ENCODE results near the gene BEAN1.

Gene BEAN1

DNA sequence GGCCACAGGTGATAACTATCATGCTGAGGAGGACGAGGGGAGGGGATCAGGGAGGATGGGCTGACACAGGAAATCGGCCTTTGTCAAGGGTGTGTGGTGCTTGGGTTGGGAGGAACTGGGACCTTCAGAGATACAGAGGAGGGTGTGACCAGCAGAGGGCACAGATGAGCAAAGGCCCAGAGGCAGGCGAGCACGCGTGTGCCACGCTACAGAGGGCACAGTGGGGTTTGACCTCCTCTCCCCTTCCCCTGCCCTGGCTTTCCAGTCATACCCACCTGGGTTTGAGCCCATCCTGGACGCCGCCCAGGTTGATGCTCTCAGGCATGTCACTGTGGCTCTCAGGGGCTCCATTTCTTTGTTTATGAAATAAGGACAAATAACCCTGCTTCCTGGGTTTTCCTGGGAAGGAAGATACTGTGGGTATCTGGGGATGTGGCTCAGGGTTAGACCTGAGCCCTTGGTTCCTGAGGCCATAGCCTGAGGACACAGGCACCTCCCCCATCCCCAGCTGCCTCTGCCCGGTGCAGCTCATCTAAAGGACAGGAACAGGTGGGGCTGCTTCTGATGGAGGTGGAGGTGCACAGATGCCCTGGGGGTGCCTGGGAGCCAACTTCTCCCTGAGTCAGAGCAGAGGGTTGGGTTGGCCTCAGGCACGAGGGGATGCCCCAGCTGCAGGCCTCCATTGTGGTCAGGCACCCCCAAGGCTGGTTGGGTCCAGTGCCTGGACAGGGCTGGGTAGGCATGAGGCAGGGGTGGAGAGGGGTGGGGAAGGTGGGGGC lies 51.8 kb downstream of the BEAN1 start:
- TF ChIP-seq PAX5 (IDR thresholded peaks at IDR 0.05; ENCODE audit: insufficient read depth, low read length, severe bottlenecking) = no peak
- peak; percentile 86 for TF ChIP-seq SPI1 (IDR thresholded peaks at IDR 0.05; ENCODE audit: low read depth, low read length)
- FAIRE-seq (peak; percentile 98), DNase-seq (ENCODE audit: insufficient read length, low spot score) (peak; percentile 77)

DNA sequence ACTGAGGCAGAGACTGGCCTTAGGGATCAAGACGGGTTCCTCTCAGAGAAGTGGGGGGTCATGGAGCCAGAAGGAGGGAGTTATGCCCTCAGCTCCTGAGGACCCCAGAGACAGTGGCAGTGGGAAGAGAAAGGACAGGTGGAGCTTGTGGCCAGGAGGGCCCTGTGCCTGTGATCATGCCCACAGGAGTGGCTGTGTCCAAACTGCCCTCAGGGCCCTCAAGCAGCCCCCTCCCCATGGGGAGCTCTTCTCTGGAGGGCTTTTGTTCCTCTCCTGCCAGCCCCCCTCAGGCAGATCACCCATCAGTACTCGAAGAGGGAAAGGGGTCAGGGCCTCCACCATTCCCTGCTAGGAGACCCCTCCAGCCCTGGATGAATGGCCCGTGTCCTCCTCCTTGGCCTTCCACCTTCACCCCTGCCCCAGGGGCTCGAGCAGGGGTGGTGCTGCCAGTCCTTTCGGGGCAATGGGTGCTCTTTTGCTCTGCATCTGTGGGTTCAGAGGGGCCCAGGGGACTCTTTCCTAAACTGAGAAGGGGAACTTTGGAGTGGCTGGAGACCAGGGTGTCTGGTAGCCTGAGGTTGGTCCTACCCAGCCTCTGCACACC lies 52.7 kb downstream of the BEAN1 start:
- TF ChIP-seq PAX5 (IDR thresholded peaks at IDR 0.05; ENCODE audit: insufficient read depth, low read length, severe bottlenecking) = no peak
- no peak for TF ChIP-seq POLR2A (IDR thresholded peaks at IDR 0.05; ENCODE audit: low read depth, low read length)
- TF ChIP-seq POU2F2 (IDR thresholded peaks at IDR 0.05; ENCODE audit: low read depth, low read length) = no peak
- TF ChIP-seq POLR2AphosphoS5 (IDR thresholded peaks at IDR 0.05; ENCODE audit: low read depth, low read length) = no peak
- TF ChIP-seq TAF1 (IDR thresholded peaks at IDR 0.05; ENCODE audit: low read depth, low read length) = no peak
- no peak for TF ChIP-seq SPI1 (IDR thresholded peaks at IDR 0.05; ENCODE audit: low read depth, low read length)
- DNase-seq (ENCODE audit: insufficient read length, low spot score) = no peak
- FAIRE-seq = no peak

DNA sequence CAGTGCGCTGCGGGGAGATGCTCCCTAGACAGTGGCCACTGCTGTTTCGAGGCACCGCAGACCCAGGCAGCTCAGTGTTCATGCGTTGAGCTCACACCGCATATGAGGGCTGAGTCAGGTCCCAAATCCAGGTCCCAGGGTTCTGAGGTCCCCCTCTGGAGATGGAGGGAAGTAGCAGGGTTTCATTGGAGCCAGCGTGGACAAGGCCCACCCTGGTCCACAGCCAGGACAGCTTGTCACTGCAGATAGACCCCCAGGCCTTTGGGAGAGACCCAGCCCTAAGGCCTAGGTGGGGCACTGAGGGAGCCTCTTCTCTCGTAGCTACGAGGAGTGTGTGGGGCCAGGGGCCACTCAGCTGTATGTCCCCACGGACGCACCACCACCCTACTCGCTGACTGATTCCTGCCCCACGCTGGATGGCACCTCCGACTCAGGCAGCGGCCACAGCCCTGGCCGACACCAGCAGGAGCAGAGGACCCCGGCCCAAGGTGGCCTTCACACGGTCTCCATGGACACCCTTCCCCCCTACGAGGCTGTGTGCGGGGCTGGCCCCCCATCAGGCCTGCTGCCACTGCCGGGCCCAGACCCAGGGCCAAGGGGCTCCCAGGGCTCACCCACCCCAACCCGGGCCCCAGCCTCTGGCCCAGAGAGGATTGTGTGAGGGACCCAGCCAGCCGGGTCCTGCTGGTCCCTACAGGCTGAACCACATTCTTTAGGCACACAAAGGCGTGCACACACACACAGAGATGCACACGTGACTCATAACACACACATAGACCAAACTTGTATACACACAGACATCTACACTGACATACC lies 53.4 kb downstream of the BEAN1 start:
- FAIRE-seq (no peak), DNase-seq (ENCODE audit: insufficient read length, low spot score) (no peak)
- TF ChIP-seq POLR2AphosphoS5 (IDR thresholded peaks at IDR 0.05; ENCODE audit: low read depth, low read length) (no peak), PAX5 (IDR thresholded peaks at IDR 0.05; ENCODE audit: insufficient read depth, low read length, severe bottlenecking) (no peak), TAF1 (IDR thresholded peaks at IDR 0.05; ENCODE audit: low read depth, low read length) (no peak), SPI1 (IDR thresholded peaks at IDR 0.05; ENCODE audit: low read depth, low read length) (no peak), POU2F2 (IDR thresholded peaks at IDR 0.05; ENCODE audit: low read depth, low read length) (no peak)

DNA sequence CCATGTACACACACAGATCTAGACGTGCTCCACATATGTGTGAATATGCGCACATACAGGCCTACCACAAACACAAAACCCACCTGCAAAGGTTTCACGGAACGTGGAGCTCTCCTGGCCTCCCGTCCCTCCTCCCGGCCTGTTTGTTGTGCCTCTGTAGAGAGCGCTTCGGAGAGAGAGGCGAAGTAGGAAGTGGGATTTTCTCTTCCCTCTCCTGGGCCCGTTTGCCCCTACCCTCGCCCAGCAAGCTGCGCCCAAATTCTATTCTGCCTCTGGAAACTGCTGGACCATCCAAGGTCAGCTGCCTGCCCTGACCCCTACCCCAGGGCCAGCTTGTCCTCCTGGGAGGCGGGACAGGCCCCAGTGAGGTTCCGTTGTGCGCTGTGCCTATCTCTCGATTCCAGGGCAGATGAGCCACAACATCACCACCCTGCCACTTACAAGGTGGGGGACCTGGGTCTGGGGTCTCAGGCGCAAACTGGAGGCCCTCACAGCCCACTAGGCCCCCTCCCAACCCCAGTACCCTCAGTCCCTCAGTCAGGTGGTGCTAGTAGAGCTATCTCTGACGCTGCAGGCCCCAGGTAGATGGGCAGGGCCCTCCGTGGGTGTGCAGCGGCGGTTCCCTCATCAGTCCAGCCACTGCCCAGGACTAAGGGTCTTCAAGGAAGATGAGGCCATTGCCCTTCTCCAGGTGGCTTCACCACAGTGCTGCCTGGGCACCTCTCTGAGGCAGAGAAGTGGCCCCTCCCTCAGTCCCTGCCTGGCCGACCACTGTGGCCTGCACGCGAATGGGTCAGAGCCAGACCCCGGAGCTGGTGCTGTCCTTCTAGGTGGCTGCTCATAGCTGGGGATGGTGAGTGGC lies 54.2 kb downstream of the BEAN1 start:
- no peak for TF ChIP-seq POLR2AphosphoS5 (IDR thresholded peaks at IDR 0.05; ENCODE audit: low read depth, low read length)
- TF ChIP-seq TAF1 (IDR thresholded peaks at IDR 0.05; ENCODE audit: low read depth, low read length) = no peak
- no peak for TF ChIP-seq POU2F2 (IDR thresholded peaks at IDR 0.05; ENCODE audit: low read depth, low read length)
- no peak for TF ChIP-seq PAX5 (IDR thresholded peaks at IDR 0.05; ENCODE audit: insufficient read depth, low read length, severe bottlenecking)
- TF ChIP-seq SPI1 (IDR thresholded peaks at IDR 0.05; ENCODE audit: low read depth, low read length) = no peak
- TF ChIP-seq POLR2A (IDR thresholded peaks at IDR 0.05; ENCODE audit: low read depth, low read length) = no peak
- DNase-seq (ENCODE audit: insufficient read length, low spot score) (no peak), FAIRE-seq (no peak)

DNA sequence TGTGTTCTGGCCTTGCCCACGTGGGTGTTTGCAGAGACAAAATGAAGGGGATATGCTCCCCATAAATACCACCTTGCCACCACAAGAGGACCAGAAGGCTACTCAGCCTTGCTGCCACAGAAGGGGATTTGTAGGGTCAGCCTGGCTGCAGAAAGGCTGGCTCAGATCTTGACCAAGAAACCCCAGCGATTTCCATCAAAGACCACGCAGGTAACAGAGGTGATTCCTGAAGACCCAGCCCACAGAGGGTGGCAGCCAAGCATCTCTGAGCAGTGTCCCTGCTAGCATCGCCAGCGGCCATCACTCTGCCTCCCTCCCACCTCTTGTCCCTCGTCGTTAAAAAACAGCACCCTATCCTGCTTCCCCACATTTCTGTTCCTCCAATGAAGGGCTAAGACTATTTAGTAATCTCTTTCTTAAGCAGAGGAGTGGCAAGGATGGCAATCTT lies 54.9 kb downstream of the BEAN1 start:
- FAIRE-seq = no peak
- TF ChIP-seq POLR2AphosphoS5 (IDR thresholded peaks at IDR 0.05; ENCODE audit: low read depth, low read length) (no peak), TAF1 (IDR thresholded peaks at IDR 0.05; ENCODE audit: low read depth, low read length) (no peak), PAX5 (IDR thresholded peaks at IDR 0.05; ENCODE audit: insufficient read depth, low read length, severe bottlenecking) (no peak), POU2F2 (IDR thresholded peaks at IDR 0.05; ENCODE audit: low read depth, low read length) (no peak), SPI1 (IDR thresholded peaks at IDR 0.05; ENCODE audit: low read depth, low read length) (no peak), POLR2A (IDR thresholded peaks at IDR 0.05; ENCODE audit: low read depth, low read length) (no peak)
- DNase-seq (ENCODE audit: insufficient read length, low spot score) = no peak

DNA sequence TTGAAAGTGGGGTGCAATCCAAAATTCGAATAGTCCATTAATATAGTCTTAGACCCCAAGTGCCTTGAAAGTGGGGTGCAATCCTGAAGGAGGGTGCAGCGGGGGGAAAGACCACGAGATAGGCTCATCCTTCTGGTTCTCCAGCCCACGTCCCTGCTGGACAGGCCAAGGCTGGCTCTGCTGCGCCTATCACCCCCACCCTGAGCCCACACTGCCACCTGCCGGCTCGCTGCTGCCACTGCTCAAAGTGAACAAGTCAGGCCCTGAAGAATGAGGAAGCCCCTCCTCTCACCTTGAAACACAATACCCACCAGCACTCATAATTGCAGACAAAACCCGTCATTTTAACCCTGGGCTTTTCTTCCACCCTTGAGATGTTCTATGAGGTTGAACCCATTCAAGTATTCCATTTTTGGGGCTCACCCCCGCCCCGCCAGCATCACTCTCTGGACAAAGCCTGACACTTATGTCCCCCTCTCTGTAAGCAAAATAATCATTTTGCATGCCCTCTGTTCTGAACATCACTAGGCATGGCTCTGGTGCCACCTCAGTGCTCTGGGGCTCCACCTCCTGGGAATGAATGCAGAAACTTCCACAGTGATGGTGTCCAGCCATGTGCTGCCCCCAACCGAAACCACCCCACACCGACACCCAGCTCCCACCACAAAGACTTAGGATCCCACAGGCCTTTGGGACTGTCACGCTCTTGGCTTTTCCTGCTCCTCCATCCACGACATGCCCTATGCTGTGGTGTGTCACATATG lies 56.8 kb downstream of the BEAN1 start:
- FAIRE-seq = peak; percentile 96
- TF ChIP-seq POLR2AphosphoS5 (IDR thresholded peaks at IDR 0.05; ENCODE audit: low read depth, low read length) (no peak), TAF1 (IDR thresholded peaks at IDR 0.05; ENCODE audit: low read depth, low read length) (no peak), PAX5 (IDR thresholded peaks at IDR 0.05; ENCODE audit: insufficient read depth, low read length, severe bottlenecking) (no peak), POU2F2 (IDR thresholded peaks at IDR 0.05; ENCODE audit: low read depth, low read length) (no peak), SPI1 (IDR thresholded peaks at IDR 0.05; ENCODE audit: low read depth, low read length) (peak; percentile 78), POLR2A (IDR thresholded peaks at IDR 0.05; ENCODE audit: low read depth, low read length) (no peak)
- DNase-seq (ENCODE audit: insufficient read length, low spot score) = peak; percentile 74

DNA sequence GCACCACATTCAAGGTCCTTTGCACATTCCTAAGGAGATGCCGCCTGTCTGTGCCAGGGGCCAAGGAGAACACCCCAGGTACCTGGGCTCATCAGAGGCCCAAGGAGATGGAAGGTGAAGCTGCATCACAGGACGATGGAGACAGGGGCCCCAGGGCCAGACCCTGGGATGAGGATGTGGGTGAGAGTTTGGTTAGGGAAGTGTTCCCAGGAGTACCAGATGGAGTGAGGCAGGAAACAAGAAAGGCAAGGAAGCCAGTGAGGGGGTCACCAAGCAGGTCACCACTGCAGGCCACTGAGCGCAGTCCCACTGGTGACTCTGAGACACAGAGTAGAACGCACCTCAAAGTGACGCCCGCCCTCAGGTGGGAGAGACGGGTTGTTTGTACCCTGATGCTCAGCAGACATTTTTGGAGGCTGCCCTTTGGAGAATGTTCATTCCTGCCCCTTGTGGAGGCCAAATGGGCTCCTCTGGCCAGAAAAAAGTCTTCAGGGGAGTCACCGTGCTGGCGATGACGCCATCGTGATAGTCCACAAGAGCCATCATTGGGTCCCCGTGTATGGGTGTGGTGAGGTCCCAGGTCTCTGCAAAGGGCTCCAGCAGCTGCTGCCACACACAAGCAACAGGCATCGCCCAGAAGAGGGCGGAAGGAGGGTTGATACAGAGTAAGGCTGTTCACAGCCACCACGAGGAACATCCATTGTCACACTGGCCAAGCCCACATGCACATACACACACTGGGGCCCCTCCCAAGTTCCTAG lies 57.5 kb downstream of the BEAN1 start:
- FAIRE-seq = no peak
- no peak for TF ChIP-seq SPI1 (IDR thresholded peaks at IDR 0.05; ENCODE audit: low read depth, low read length)
- no peak for TF ChIP-seq POLR2A (IDR thresholded peaks at IDR 0.05; ENCODE audit: low read depth, low read length)
- TF ChIP-seq POU2F2 (IDR thresholded peaks at IDR 0.05; ENCODE audit: low read depth, low read length) = no peak
- no peak for TF ChIP-seq POLR2AphosphoS5 (IDR thresholded peaks at IDR 0.05; ENCODE audit: low read depth, low read length)
- no peak for TF ChIP-seq PAX5 (IDR thresholded peaks at IDR 0.05; ENCODE audit: insufficient read depth, low read length, severe bottlenecking)
- no peak for DNase-seq (ENCODE audit: insufficient read length, low spot score)

DNA sequence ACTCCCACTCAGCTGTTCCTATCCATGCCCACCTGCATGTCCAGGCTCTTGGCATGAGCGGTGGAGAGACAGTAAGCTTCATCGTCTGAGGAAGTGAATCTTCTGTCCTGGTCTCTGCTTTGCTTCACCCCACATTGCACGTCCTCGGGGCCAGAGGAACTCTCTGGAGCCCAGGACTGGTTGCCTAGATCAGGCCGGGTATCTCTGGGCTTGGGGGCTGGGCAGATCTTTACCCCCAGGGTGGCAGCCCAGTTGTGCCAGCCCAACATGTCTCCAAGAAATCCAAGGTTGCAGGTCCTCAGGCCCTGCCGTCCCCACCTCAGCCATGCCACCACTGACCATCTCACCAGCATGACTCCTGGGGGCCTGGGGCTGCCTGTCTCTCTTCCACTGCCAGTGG lies 58.3 kb downstream of the BEAN1 start:
- TF ChIP-seq PAX5 (IDR thresholded peaks at IDR 0.05; ENCODE audit: insufficient read depth, low read length, severe bottlenecking) = no peak
- no peak for TF ChIP-seq POLR2A (IDR thresholded peaks at IDR 0.05; ENCODE audit: low read depth, low read length)
- TF ChIP-seq POU2F2 (IDR thresholded peaks at IDR 0.05; ENCODE audit: low read depth, low read length) = no peak
- TF ChIP-seq POLR2AphosphoS5 (IDR thresholded peaks at IDR 0.05; ENCODE audit: low read depth, low read length) = no peak
- TF ChIP-seq TAF1 (IDR thresholded peaks at IDR 0.05; ENCODE audit: low read depth, low read length) = no peak
- FAIRE-seq = no peak
- no peak for DNase-seq (ENCODE audit: insufficient read length, low spot score)

Data from GM12891 (cell line).